GM18498 (cell line): Measurements from ENCODE around the gene CBFA2T3.
"Not testable (repeated sequence)": the region's sequence is repeated elsewhere in the genome, so short reads cannot be mapped to it uniquely, and the experiment has no call there.

ENCODE experiments used
- ATAC-seq: cut with Tn5 transposase; IDR thresholded peaks from one replicate; pipeline ENCODE4 v1.9.1; 2021; ENCODE audit warnings: mild to moderate bottlenecking, moderate library complexity; ENCODE audit not compliant: unreplicated experiment

CBFA2T3 gene

DNA sequence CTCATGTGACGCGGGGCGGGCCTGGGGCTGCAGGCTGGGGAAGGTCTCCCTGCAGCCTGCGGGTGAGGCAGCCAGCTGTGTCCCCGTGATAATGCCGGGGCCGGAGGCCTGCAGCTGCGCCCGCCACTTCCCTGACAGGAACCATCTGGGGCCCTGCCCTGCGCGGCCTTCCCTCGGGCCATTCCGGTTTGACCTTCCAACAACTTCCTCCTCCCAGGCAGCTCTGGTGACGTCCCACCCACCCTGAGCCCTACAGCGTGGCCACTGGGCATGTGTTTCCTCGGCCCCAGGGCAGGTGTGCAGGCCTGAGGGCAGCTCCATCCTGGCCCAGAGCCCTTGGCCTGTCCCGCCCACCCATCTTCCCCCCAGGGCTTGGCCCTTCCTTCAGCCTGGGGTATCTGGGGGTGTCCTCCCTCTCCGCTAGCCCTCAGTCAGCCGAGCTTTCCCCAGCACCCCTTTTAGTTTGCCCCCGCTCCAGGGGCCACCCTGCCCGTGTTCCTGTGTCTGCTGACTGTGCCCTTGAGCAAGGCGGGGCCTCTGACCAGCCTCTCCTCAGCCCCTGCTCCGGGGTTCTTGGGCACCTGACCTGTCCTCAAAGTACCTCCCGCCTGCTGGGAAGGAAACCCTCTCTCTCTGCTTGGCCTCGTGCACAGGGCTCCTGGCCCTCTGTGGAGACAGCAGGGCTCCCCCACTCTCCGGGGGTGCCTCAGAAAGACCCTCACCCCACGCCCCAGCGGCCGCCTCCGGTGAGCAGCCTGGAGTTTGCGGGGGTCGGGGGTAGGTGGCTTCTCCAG, at the start of gene CBFA2T3:
TSS of gene CBFA2T3 (minus strand) at position 190 of the 794 bp plus-strand sequence. CDS start 400 bp downstream, outside the sequence.
- no peak for ATAC-seq

DNA sequence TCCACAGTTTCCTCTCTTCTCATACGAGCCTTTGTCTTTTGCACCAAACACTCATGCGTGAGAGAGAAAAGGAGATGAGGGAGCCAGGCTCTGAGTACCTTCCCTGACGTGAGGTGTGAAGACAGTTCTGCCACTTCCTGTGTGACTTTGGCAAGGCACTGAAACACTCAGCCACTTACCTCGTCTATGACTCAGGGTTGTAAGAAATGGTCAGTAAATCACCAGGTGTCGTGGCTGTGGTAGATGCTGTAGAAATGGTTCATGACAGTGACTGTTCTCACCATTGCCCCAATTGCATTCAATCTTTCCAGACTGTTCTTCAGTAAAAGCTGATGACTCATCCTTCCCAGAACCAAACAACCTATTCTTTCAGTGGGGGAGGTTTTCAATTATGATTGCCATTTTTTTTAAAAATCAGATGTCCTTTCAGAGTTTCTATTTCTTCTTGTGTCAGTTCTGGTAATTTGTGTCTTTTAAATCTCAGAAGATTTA, 49.2 kb upstream of the CBFA2T3 start:
- peak; percentile 87 for ATAC-seq

DNA sequence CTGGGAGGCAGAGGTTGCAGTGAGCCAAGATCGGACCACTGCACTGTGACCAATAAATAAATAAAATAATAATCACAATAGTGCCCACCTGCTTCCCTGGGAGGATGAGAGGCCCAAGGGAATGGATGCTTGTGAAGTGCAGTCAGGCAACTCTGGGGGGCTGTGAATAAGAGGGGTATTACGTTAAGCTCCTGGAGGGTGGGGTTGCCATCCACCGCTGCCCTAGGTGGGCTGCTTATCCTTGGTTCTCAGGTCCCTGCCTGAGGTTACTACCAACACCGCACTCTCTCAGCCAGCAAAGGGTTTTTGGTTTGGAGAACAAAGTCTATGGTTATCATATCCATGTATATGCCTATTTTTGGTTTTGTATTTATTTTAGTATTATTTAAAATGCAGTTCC, 48.6 kb upstream of the CBFA2T3 start:
- no peak for ATAC-seq

DNA sequence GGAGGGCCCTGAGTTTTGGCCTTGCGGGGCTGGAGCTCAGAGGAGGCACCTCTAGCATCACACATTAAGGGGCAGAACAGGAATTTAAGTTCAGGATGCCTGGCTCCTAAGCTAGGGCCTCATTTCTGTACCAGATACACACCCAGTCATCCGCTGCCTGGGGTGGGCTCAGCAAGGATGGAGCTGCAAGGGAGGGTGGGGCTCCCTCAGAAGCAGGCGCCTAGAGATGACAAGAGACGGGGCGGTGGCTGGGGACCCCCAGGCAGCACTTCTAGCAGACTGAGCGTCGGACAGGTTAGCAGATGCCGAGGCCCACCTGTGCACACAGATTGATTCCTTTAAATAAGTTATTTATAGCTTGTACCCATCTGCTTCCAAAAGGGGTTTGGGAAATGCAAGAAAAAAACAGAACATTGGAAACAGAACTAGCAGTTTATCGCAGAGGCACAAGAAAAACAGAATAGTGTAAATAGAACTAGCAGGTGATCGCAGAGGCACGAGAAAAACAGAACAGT, 47.6 kb upstream of the CBFA2T3 start:
- no peak for ATAC-seq

DNA sequence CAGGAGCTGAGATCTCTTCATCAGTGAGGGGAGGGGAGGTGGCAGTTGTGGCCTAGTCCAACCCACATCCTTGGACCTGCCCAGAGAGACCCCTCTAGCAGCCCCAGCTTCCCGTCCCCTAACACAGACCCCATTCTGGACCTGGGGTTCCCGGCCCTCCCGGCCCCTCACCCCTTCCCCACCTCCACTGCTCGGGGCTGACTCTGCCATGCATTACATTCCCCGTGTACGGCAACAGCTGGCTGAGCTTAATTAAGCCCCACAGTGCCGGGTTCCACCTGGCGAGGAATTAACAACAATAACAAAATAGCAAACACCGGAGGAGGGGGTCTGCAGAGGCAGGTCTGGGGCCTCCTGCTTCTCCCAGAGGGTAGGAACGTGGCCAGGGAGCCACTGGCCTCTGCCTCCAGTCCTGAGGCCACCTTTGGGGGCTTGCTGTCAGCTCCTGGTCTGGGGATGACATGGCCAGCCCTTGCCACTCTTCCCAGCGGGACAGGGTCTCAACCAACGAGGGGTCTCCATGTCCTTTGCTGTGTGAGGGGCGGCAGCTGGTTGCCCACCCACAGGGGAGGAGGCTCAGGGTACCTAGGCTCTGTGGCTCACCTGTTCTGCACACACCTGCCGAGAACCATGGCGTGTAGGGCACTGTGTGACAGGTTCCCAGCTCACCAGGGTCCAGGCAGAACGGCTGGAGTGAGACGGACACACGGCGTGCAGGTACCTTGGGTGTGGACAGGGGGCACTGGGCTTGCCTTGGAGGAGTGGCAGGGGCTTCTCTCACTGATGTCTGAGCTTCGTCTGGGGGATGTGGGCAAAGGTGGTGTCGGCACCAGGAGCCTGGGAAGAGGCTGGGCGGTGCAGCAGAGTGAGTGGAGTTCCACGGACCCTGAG, 46.9 kb upstream of the CBFA2T3 start:
- no peak for ATAC-seq

DNA sequence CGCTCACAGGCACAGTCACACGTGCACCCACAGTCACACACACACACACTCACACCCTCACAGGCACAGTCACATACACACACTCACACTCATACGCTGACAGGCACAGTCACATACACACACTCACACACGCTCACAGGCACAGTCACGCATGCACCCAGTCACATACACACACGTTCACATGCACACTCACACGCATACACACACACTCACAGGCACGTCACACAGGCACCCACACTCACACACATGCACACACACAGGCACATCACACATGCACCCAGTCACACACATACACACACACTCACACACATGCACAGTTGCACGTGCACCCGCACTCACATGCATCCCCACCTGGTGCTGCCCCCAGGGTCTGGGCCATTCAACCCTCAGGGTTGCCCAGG, 46.1 kb upstream of the CBFA2T3 start:
- ATAC-seq: no peak

DNA sequence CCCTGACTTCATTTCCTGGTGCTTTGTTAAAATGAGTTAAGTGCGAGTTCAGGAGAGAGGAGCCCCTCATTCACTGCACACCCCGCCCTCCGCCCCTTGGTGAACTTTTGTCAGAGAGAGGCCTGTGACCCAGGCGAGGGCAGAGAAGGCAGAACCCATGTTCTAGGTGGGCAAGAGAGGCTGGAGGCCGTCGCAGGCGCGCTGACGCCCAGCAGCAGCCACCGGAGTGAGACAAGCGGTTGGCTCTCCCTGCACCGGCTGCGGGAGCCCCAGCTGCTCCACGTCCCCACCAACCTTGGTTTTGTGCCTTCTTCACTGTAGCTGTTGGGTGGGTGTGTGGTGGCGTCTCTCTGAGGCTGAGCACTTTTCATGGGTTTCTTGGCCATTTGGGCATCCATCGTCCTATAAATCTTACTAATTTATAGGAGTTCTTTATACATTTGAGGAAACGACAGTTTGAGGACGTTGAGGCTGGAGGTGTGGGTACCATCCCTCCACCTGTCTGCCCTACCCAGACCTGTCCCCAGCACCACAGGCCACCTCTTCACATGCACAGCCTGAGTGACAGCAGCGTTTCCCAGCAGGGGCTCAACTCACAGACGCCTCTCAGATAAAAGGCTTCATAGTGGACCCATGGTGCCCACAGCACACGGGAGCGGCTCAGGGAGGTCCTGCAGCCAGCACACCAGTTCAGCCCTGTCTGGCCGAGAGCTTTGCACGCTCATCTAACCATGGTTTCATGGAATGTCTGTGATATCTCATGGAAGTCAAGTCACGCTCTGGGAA, 45.2 kb upstream of the CBFA2T3 start:
- no peak for ATAC-seq

DNA sequence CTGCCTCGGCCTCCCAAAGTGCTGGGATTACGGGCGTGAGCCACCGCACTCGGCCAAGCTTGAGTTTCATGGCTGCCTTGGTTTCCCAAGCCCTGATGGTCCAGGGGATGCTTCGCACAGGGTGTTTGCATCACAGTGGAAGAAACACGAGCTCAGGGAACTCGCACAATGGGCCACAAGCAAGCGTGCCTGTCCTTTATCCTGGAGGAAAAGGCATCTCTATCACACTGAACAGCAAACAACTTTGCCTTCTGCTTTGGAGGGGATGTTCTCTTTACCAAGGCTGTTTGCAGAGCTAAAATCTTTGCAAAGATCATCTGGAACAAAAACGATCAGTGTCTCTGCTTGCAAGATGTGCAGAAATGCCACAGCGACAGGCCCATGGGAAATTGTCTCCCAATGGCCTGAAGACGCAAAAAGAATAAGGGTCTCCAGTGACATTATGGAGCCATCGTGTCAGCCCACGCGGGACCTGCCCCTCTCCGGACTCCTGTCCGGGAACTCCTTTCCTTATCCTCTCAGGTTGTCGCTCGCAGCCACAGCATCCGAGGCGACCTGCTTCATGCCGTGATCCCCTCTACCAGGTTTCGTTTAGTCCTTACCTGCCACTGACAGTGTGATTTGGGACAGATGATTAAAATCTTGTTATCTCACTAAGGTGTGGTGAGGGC, 44.1 kb upstream of the CBFA2T3 start:
- ATAC-seq: no peak

DNA sequence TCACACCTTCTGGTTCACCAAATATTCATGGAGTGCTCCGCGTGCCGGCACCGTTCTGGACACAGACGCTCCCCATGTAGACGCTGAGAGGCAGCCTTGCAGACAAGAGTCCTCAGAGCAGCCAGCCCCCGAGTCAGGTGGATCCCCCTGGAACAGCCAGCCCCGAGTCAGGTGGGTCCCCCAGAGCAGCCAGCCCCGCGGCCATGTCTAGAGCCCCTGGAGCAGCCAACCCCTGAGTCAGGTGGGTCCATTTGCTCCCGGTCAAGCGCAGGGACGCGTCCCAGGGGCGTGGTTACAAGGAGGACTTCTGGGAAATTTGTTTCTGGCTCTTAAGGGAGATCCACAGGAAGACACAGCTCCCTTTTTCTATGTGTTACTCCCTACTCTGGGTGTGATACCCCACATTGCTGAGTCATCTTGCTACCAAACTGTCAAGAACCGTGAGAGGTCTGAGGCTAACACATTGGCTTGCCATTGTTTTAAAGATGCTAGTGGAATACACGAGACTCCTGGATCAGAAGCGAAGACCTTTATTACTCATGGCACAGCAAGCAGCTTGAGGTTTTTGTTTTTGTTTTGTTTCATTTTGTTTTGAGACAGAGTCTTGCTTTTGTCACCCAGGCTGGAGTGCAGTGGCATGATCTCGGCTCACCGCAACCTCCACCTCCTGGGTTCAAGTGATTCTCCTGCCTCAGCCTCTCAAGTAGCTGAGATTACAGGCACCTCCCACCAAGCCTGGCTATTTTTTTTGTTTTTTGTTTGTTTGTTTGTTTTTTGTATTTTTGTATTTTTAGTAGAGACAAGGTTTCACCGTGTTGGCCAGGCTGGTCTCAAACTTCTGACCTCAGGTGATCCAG, 43.3 kb upstream of the CBFA2T3 start:
- no peak for ATAC-seq

DNA sequence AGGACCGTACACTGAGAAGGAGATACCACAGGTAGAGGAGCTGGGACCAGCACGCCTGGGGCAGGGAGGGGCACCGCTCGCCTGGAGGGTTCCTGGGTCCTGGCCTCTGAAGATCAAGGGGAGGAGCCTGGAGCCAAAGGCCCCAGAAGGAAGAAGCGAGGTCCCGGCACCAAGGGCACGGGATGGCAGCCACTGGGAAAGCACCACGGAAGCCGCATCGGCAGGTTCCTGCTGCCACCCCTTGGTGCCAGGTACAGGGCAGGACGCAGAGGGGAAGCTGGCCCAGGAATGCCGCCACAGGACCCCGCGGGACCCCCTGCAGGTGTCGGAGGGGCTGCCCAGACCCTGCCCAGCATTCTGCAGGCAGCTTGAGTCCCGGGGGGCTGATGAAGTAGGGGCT, 42.5 kb upstream of the CBFA2T3 start:
- ATAC-seq: no peak

DNA sequence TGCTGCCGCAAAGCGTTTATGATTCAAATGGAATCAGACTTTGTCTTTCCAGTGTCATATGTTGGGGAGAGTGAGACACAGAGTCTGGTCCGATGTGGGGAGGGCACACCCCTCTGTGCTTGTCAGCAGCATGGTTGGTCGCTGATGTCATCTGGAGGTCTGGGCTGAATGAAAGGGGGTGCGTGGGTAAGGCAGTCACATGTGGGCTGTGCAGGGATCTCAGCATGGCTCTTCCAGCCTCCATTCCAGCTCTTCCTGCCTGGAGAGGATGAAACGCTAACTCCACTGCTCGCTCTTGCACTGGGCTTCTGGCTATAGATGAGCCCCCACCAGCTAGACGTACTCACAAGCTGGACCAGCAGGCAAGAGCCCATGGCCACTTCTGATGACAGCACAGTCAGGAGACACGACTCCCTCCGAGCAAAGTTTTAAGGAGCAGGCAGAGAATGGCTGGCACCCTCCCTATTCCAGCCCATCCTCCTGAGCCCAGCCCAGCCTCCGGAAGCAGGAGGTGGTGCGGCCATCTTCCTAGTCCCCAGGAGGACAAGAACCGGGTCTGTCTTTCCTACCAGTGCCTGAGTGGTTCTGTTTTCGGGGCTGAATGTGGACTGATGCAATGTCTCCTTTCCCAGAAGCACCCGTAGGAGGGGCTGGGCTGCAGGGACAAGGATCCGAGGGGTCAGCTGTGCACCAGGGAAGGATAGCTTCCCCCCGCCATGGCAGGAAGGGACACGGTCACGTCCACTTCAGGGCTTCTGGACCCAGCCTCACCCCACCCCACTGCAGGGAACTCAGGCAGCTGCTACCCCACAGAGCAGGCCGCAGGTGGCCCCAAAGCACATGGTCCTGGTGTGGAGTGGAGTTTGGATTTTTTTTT, 41.5 kb upstream of the CBFA2T3 start:
- ATAC-seq: no peak

DNA sequence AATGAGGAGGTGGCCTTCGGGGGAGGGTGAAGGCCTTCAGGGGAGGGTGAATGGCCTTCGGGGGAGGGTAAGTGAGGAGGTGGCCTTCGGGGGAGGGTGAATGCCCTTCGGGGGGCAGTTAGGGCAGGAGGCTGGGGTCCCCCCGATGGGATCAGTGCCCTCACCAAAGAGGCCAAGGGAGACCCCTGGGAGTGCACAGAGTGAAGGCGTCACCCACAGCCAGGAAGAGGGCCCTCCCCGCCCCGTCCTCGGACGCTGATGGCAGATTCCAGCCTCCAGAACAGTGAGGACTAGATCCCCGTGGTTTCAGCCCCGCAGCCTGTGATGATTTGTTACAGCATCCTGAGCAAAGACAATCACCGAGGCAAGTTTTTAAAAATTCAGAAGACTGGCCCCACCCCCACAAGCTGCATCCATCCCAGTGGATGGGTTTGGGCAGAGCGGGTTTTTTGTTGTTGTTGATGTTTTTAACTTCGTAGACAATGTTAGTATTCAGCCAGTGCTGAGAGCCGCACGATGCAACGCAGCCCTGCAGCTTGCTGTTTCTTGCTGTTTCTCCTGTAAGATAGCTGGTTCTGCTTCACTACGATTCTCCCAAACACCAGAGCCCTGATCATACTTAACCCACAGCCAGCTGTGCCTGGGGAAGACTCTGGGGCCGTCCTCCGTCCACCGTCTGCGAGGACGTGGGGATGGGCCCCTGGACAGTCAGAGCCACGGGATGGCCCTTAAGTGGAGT, 40.7 kb upstream of the CBFA2T3 start:
- ATAC-seq: no peak

DNA sequence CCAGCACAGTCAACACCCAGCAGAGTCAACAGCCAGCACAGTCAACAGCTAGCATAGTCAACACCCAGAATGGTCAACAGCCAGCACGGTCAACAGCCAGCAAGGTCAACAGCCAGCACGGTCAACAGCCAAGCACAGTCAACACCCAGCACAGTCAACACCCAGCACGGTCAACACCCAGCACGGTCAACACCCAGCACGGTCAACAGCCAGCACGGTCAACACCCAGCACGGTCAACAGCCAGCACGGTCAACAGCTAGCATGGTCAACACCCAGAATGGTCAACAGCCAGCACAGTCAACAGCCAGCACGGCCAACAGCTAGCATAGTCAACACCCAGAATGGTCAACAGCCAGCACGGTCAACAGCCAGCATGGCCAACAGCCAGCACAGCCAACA, 39.6 kb upstream of the CBFA2T3 start:
- ATAC-seq: not testable (repeated sequence)

DNA sequence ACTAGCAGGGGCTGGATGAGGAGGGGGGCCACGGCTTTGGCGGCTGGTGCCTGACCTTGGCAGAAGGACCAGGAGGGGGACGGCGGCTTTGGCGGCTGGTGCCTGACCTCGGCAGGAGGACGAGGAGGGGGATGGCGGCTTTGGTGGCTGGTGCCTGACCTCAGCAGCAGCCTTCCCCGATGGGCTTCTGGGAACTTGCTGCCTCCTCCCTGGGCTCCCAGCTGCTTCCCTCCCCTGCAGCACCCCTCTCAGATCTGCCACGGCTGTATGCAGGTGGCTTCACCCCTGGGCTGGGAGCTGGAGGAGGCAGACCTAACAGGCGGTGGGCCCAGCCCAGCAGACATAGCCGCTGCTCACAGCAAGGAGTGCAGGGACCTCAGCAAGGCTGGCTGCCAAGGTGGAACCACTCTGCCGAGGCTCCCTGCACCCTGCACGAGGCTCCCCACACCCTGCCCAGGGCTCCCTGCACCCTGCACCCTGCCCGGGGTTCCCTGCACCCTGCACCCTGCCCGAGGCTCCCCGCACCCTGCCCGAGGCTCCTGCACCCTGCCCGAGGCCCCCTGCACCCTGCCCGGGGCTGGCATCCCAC, 38.4 kb upstream of the CBFA2T3 start:
- no peak for ATAC-seq

DNA sequence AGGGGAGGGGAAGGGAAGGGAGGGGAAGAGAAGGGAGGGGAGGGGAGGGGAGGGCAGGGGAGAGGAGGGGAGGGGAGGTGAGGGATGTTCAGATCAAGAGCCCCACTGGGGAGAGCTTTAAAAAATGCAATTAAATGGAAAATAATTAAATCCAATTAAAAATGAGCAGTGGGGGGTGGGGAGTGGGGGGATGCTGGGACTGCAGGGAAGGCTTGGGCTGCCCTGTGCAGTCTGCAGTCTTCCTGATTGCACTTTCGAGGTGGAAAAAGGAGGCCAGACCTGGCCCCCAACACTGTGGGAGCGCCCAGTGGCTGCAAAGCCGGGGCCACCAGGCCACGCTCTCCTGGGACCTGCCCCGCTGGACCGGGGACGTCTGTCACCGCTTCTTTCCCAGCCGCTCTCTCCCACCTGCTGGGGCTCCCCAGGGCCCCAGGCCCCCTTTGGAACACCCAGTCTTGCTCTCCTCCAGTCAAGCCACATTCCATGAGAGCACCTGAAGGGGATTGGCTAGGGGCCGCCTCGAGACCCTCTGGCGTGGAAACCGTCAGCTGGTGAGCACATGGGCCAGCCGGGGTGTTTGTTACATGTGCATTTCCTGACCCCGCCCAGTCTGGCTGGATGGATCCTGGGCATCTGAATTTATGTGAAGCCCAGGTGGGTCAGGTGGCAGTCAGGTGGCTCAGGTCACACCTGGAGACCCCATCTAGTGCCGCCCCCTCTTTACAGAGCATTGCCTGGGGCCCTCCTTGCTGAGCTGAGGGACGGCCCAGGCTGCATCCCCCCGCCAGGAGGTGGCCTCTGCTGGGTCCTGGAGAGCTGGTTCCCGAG, 37.6 kb upstream of the CBFA2T3 start:
- ATAC-seq: no peak

DNA sequence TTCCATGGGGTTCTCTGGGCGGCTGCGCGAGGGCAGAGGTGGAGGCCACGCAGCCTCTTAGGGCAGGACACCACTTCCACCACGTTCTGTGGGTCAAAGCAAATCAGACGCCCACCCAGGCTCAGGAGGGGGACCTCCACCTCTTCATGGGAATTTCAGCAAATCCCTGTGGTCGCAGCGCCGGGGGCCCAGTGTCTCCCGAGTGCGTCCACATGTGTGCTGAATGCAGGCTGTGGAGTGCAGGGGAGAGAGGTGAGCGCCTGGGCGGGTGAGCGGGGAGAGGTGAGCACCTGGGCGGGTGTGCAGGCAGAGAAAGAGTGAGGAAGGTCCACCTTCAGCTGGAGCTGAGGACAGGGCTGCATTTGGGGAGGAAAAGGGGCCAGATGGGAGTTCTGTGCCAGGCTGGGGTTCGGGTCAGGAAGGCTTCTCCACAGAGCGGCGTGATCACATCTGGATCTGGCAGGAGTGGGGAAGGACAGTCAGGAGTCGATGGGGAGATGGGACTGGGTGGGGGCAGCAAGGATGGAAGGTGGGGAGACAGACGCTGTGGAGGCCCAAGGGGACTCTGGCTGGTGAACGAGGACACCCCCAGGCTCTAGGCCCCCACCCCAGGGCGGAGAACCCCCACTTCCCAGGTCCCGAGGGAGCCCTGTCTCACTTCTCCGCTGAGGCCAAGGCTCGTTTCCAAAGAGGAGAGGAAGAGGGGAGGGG, 36.8 kb upstream of the CBFA2T3 start:
- ATAC-seq: no peak
